GM12892 (cell line): ENCODE data around the gene STX3.

Experiments
- DNase-seq: peaks from one replicate; pipeline ENCODE4 v3.0.0; 2011; ENCODE audit not compliant: insufficient read length
- FAIRE-seq: peaks from 2 replicates; lab custom pipeline; 2011; peaks lifted over from hg19 to GRCh38; lab: Jason Lieb, UNC
- POLR2A ChIP-seq: IDR thresholded peaks from 2 replicates; pipeline ENCODE4 v1.6.1; 2011; ENCODE audit warnings: low read depth, low read length, control low read depth
- POLR2AphosphoS5 ChIP-seq: IDR thresholded peaks from 2 replicates; pipeline ENCODE4 v1.6.1; 2011; ENCODE audit warnings: low read depth, low read length, control low read depth
- TAF1 ChIP-seq: IDR thresholded peaks from 2 replicates; pipeline ENCODE4 v1.6.1; 2011; ENCODE audit warnings: low read depth, mild to moderate bottlenecking, control low read depth, low read length, borderline replicate concordance

Gene STX3

DNA sequence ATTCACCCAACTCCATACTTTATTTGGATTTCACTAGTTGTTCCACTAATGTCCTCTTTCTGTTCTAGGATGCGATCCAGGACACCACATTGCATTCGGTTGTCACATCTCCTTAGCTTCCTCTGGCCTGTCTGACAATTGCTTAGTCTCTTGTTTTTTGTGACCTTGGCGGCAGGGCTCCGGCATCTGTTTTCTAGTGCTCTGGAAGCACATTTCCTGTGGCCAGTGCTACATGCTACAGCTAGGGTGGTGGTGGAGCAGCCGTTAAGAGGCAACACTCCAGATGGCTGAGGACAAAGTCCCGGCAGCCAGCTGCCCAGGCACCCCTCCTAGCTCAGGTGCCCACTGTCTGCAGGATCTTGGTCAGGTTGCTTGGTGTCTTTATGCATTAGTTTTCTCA lies 6.8 kb downstream of the STX3 start:
- FAIRE-seq (no peak), DNase-seq (no peak)
- TF ChIP-seq POLR2AphosphoS5 (no peak), POLR2A (no peak), TAF1 (no peak)

DNA sequence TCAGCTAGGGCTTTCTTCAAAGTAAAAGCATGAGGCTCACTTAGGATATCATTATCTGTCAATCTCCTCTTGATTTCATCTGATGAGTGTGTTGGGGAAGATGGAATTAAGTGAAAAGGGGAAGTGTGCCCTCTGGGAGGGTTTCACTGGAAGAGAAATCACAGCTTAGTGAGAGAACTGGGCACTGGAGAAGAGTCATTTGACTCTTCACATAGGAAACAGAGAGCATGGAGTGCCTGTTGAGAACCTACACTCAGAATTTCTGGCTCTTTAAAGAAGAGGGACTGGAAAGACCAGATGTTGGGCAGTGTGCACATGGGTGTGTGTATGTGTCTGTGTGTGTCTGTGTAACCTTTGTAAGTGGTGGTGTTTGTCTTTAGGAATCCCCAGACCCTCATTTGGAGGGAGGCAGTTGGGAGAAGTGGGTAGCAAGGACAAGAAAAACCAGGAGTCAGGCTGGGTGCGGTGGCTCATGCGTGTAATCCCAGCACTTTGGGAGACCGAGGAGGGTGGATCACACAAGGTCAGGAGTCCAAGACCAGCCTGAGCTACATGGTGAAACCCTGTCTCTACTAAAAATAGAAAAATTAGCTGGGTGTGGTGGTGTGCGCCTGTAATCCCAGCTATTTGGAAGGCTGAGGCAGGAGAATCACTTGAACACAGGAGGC lies 10.0 kb downstream of the STX3 start:
- DNase-seq (no peak), FAIRE-seq (no peak)
- TF ChIP-seq POLR2AphosphoS5 (no peak), TAF1 (no peak), POLR2A (no peak)

- DNase-seq = no peak
- TF ChIP-seq TAF1 (no peak), POLR2AphosphoS5 (no peak), POLR2A (no peak)
- FAIRE-seq = no peak
These were observed 11.5 kb downstream of the STX3 start for GRCh38 chr11:59766542-59767224.

- no peak for DNase-seq
- no peak for TF ChIP-seq POLR2AphosphoS5
- no peak for TF ChIP-seq POLR2A
- TF ChIP-seq TAF1 = no peak
- no peak for FAIRE-seq
These were observed 12.0 kb downstream of the STX3 start for GRCh38 chr11:59767225-59767611.

DNA sequence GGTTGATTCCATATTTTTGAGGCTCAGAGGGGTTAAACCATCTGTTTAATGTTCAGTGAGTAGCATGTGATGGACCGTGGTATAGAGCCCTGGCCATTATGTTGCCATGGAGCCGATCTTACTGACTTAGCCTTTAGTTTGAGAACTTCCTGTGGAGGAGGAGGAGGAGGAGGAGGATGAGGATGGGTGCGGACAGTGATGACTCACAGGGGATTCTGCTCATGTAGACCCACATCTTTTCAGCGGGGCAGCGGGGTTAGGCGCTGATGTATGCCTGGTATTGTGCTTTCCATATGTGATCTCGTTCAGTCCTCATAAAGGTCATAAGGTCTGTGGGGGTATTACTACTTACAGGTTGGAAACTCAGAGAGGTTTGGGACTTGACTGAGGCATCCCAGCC lies 13.9 kb downstream of the STX3 start:
- TF ChIP-seq POLR2A = no peak
- no peak for TF ChIP-seq POLR2AphosphoS5
- TF ChIP-seq TAF1 = no peak
- no peak for FAIRE-seq
- no peak for DNase-seq

- DNase-seq = no peak
- TF ChIP-seq POLR2A (no peak), POLR2AphosphoS5 (no peak), TAF1 (no peak)
- FAIRE-seq = no peak
These were observed 14.7 kb downstream of the STX3 start for GRCh38 chr11:59769828-59770227.

DNA sequence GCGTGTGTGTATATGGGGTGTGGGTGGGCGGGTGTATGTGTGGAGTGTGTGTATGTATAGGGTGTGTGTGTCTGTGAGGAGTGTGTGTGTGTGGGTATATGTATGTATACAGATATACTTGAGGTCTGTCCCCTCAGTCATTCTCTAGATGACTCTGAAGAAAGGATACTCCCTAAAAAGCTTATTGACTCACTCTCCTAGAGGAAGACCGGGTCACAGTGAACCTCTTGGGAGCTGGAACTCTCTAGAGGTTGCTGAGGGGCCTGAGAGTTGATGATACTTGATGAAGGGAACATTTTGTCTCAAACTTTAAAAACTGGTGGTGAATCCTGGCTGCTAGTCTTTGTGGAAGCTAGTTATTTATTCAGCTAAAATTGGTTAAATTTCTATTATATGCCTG lies 15.1 kb downstream of the STX3 start:
- TF ChIP-seq POLR2AphosphoS5 = no peak
- no peak for TF ChIP-seq POLR2A
- TF ChIP-seq TAF1 = no peak
- FAIRE-seq (no peak), DNase-seq (no peak)

GRCh38 chr11:59770869-59771268 lies 15.7 kb downstream of the STX3 start:
- TF ChIP-seq POLR2AphosphoS5 (no peak), POLR2A (no peak), TAF1 (no peak)
- DNase-seq = no peak
- FAIRE-seq = no peak

GRCh38 chr11:59771605-59772004 lies 16.4 kb downstream of the STX3 start:
- FAIRE-seq = no peak
- DNase-seq = no peak
- TF ChIP-seq TAF1 = no peak
- TF ChIP-seq POLR2A = no peak
- no peak for TF ChIP-seq POLR2AphosphoS5

- FAIRE-seq (no peak), DNase-seq (no peak)
- TF ChIP-seq TAF1 (no peak), POLR2AphosphoS5 (no peak), POLR2A (no peak)
These were observed 17.9 kb downstream of the STX3 start for GRCh38 chr11:59773083-59773440.

DNA sequence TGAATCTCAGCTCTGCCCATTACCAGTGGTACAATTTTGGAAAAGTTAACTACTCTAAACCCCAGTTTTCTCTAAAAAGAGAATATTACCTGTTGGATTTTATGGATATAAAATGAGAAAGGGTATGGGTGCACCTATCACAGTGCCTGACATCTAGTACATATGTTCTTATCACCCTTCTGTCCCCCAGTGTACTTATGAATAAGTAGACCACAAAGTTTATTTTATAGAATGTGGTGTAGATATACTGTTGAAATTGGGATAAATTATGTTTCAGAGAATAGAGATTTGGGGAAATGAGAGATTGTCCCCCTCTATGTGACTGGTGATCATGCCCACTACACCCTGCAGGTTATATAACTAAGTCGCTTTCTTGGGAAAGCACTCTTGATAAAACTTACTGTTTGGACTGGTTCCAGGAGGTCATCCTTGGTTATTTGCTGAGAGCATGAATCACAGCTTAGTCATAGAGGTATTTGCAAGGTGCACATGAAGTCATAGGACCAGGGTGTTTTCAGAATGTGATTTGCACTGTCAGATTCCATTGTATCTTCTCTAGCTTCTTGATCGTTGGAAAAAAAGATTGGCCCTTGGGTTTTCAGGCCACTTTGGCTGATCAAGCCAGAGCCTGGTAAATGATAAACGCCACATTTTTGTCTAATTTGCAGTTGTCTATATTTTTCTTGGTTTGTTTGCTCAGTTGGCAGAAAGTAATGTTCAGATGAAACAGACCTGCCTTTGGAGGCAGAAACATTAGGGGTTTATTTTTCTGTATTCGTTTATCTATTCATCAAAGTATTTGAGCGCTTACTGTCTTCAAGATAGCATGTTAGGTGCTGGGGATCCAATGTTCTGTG lies 21.3 kb downstream of the STX3 start:
- TF ChIP-seq POLR2A (no peak), TAF1 (no peak), POLR2AphosphoS5 (no peak)
- no peak for FAIRE-seq
- DNase-seq = no peak

DNA sequence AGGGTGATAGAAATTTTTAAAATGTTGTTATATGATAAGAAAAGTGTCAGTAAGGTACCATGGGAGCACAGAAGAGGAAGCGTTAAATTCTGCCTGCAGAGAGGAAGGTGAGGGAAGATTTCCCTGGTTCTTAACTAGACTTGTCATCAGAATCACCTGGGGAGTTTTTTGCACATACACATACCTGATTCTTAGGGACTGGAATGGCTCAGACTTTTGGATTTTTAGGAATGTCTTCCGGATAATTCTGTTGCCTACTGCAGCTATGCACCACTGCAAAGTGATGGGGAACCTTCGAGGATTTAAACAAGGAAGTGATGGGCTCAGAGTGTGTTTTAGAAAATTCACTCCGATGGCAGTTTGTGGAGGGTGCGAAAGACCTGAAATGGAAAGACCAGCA lies 21.9 kb downstream of the STX3 start:
- no peak for FAIRE-seq
- DNase-seq = no peak
- no peak for TF ChIP-seq TAF1
